ENCODE measurements around the gene IGF1R. TPM values are rescaled to one million over a fixed set of nuclear protein-coding genes. Genes with fewer than 3 reads are reported as not detected.

Gene IGF1R
- polyA plus RNA-seq, 1 experiment, result 36.2 TPM

GRCh38 chr15:98666841-98667240 lies 18.5 kb downstream of the IGF1R start:
- ChIA-PET POLR2A (interaction anchor here (0.6 to 1.0 kb wide), 2 partner anchors 9 to 62 kb away, joined by 4 read pairs; no protein-coding TSS in a partner anchor), CTCF (interaction anchor here (1.5 to 5.9 kb wide), 3 partner anchors 8 to 195 kb away, joined by 3 to 35 read pairs (median 3); no protein-coding TSS in a partner anchor)
- DNase-seq (ENCODE audit: low read depth), result no peak

GRCh38 chr15:98667521-98668179 lies 19.3 kb downstream of the IGF1R start:
- H3K36me3 ChIP-seq (ENCODE audit: control insufficient read depth, insufficient read depth, low read length), result no peaks in the 10 kb centered on the region
- H3K27me3 ChIP-seq (ENCODE audit: control insufficient read depth, insufficient read depth, low read length), result no peaks in the 10 kb centered on the region
- POLR2A ChIA-PET, result interaction anchor here (0.6 to 1.0 kb wide), 2 partner anchors 10 to 61 kb away, joined by 4 read pairs; no protein-coding TSS in a partner anchor
- CTCF ChIA-PET, result interaction anchor here (1.5 to 5.9 kb wide), 3 partner anchors 9 to 195 kb away, joined by 3 to 35 read pairs (median 3); no protein-coding TSS in a partner anchor
- TF ChIP-seq CTCF (IDR thresholded peaks at IDR 0.05; ENCODE audit: insufficient read depth, low read depth, low read length), result no peak
- H3K4me3 ChIP-seq (ENCODE audit: low read depth, low read length), result no peak overlapping the region
- DNase-seq (ENCODE audit: low read depth), result no peak

More at GRCh38 chr15:98666841-98667240, 18.5 kb downstream of the IGF1R start:
- Histone ChIP-seq H3K27me3 (ENCODE audit: control insufficient read depth, insufficient read depth, low read length) (no peaks in the 10 kb centered on the region), H3K4me3 (ENCODE audit: low read depth, low read length) (no peak overlapping the region), H3K36me3 (ENCODE audit: control insufficient read depth, insufficient read depth, low read length) (no peaks in the 10 kb centered on the region)
- no peak for TF ChIP-seq CTCF (IDR thresholded peaks at IDR 0.05; ENCODE audit: insufficient read depth, low read depth, low read length)

GRCh38 chr15:98668566-98669308 lies 20.4 kb downstream of the IGF1R start:
- Histone ChIP-seq H3K27me3 (ENCODE audit: control insufficient read depth, insufficient read depth, low read length) (no peaks in the 10 kb centered on the region), H3K36me3 (ENCODE audit: control insufficient read depth, insufficient read depth, low read length) (no peaks in the 10 kb centered on the region), H3K4me3 (ENCODE audit: low read depth, low read length) (no peak overlapping the region)
- POLR2A ChIA-PET, result no interaction called here
- DNase-seq (ENCODE audit: low read depth), result no peak
- CTCF ChIA-PET, result interaction anchor here (0.6 to 5.9 kb wide), 3 partner anchors 10 to 114 kb away, joined by 3 to 35 read pairs (median 3); no protein-coding TSS in a partner anchor
- no peak for TF ChIP-seq CTCF (IDR thresholded peaks at IDR 0.05; ENCODE audit: insufficient read depth, low read depth, low read length)

GRCh38 chr15:98669638-98670037 lies 21.3 kb downstream of the IGF1R start:
- H3K4me3 ChIP-seq (ENCODE audit: low read depth, low read length), result no peak overlapping the region
- no peaks in the 10 kb centered on the region for H3K36me3 ChIP-seq (ENCODE audit: control insufficient read depth, insufficient read depth, low read length)
- CTCF ChIA-PET, result interaction anchor here (5.9 kb wide), 1 partner anchor 11 kb away, joined by 35 read pairs; no protein-coding TSS in a partner anchor
- H3K27me3 ChIP-seq (ENCODE audit: control insufficient read depth, insufficient read depth, low read length), result no peaks in the 10 kb centered on the region
- no peak for DNase-seq (ENCODE audit: low read depth)
- TF ChIP-seq CTCF (IDR thresholded peaks at IDR 0.05; ENCODE audit: insufficient read depth, low read depth, low read length), result no peak
- POLR2A ChIA-PET, result no interaction called here
